Measurements from ENCODE around the gene VAMP3.
"Not testable (repeated sequence)": the region's sequence is repeated elsewhere in the genome, so short reads cannot be mapped to it uniquely, and the experiment has no call there.

The VAMP3 gene

DNA sequence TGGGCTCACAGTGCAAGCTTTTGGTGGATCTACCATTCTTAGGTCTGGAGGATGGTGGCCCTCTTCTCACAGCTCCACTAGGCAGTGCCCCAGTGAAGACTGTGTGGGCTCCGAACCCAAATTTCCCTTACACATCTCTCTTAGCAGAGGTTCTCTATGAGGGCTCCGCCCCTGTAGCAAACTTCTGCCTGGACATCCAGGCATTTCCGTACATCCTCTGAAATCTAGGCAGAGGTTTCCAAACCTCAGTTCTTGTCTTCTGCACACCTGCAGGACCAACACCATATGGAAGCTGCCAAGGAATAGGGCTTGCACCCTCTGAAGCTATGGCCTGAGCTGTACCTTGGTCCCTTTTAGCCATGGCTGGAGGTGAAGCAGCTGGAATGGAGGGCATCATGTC, 19.9 kb downstream of the VAMP3 start:
- H3K4me3 ChIP-seq (ENCODE audit: low read depth, low read length); CTCF ChIA-PET; POLR2A ChIA-PET; H3K27ac ChIP-seq (ENCODE audit: extremely low read depth, low read depth, low read length); H3K9me3 ChIP-seq (ENCODE audit: control insufficient read depth, insufficient read depth, low read depth, low read length); H3K4me1 ChIP-seq (ENCODE audit: control insufficient read depth, insufficient read depth, low read length): not testable (repeated sequence)
- H3K36me3 ChIP-seq (ENCODE audit: control insufficient read depth in 2 of 2, insufficient read depth in 1 of 2, low read length in 2 of 2) = peaks cover 0 to 17% of the 10 kb centered on the region in 2 experiments; a peak in 1 of 3 replicates
- TF ChIP-seq ZNF280D (tag by site-specific recombination; IDR thresholded peaks at IDR 0.05) (peak; percentile 90), ZNF626 (tag by site-specific recombination; IDR thresholded peaks at IDR 0.05) (peak; percentile 91; the same call in 1 of the 2 replicates), SETDB1 (IDR thresholded peaks at IDR 0.05; ENCODE audit: insufficient read length, low read length) (peak; percentile 94)

DNA sequence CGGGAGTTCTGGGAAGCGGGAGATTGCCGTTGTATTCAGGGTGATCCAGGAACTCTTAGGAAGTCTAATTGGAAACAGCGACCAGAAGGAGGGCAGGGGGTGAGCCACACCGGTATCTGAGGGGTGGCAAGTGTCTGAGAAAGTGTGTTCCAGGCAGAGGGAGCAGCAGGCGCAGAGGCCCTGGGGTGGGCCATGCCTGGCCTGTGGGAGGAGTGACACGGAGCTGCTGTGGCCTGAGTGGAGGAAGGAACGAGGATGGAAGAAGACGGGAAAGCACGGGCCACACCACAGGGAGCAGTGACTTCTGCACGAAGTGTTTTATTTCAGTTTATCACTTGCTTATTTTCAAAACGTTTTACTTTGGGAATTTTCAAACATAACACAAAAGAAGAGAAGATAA, 24.3 kb downstream of the VAMP3 start:
- Histone ChIP-seq H3K4me1 (ENCODE audit: control insufficient read depth, insufficient read depth, low read length) (no peaks in the 10 kb centered on the region), H3K4me3 (ENCODE audit: low read depth, low read length) (no peak overlapping the region), H3K27ac (ENCODE audit: extremely low read depth, low read depth, low read length) (no peak overlapping the region), H3K36me3 (ENCODE audit: control insufficient read depth in 2 of 2, insufficient read depth in 1 of 2, low read length in 2 of 2) (no peaks in the 10 kb centered on the region; a peak in 1 of 3 replicates), H3K9me3 (ENCODE audit: control insufficient read depth, insufficient read depth, low read depth, low read length) (no peaks in the 10 kb centered on the region)
- CTCF ChIA-PET = interaction anchor here (0.7 to 1.7 kb wide), 2 partner anchors 126 to 725 kb away, joined by 4 to 7 read pairs; no protein-coding TSS in a partner anchor
- POLR2A ChIA-PET = no interaction called here
- TF ChIP-seq KLF7 (tag by site-specific recombination; IDR thresholded peaks at IDR 0.05; ENCODE audit: borderline replicate concordance) = no peak
- no peak for TF ChIP-seq ZNF621 (tag by site-specific recombination; IDR thresholded peaks at IDR 0.05)
- TF ChIP-seq GLI4 (tag by site-specific recombination; IDR thresholded peaks at IDR 0.05) = no peak
- TF ChIP-seq, protein P1, sequence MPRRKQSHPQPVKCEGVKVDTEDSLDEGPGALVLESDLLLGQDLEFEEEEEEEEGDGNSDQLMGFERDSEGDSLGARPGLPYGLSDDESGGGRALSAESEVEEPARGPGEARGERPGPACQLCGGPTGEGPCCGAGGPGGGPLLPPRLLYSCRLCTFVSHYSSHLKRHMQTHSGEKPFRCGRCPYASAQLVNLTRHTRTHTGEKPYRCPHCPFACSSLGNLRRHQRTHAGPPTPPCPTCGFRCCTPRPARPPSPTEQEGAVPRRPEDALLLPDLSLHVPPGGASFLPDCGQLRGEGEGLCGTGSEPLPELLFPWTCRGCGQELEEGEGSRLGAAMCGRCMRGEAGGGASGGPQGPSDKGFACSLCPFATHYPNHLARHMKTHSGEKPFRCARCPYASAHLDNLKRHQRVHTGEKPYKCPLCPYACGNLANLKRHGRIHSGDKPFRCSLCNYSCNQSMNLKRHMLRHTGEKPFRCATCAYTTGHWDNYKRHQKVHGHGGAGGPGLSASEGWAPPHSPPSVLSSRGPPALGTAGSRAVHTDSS (tag by site-specific recombination; IDR thresholded peaks at IDR 0.05) = no peak
- no peak for TF ChIP-seq GLIS1 (tag by site-specific recombination; IDR thresholded peaks at IDR 0.05)
- no peak for TF ChIP-seq ZNF146 (tag by site-specific recombination; IDR thresholded peaks at IDR 0.05)
- no peak for TF ChIP-seq ZNF76 (tag by site-specific recombination; IDR thresholded peaks at IDR 0.05; ENCODE audit: borderline replicate concordance, low read depth)
- TF ChIP-seq ZNF23 (tag by site-specific recombination; IDR thresholded peaks at IDR 0.05; ENCODE audit: borderline replicate concordance) = no peak
- no peak for TF ChIP-seq ZNF18 (tag by site-specific recombination; IDR thresholded peaks at IDR 0.05)
- TF ChIP-seq ZNF202 (tag by site-specific recombination; IDR thresholded peaks at IDR 0.05; ENCODE audit: borderline replicate concordance) = no peak
- TF ChIP-seq ZNF391 (tag by site-specific recombination; IDR thresholded peaks at IDR 0.05; ENCODE audit: borderline replicate concordance, low read depth) = no peak
- TF ChIP-seq ZNF311 (tag by site-specific recombination; IDR thresholded peaks at IDR 0.05; ENCODE audit: borderline replicate concordance) = no peak
- no peak for TF ChIP-seq ZNF837 (tag by site-specific recombination; IDR thresholded peaks at IDR 0.05)
- no peak for TF ChIP-seq ZSCAN23 (tag by site-specific recombination; IDR thresholded peaks at IDR 0.05)
- no peak for TF ChIP-seq ZNF473 (tag by site-specific recombination; IDR thresholded peaks at IDR 0.05)
- no peak for TF ChIP-seq ZIC2 (tag by site-specific recombination; IDR thresholded peaks at IDR 0.05)
- TF ChIP-seq ZNF174 (tag by site-specific recombination; IDR thresholded peaks at IDR 0.05) = no peak
- TF ChIP-seq ZNF530 (tag by site-specific recombination; IDR thresholded peaks at IDR 0.05; ENCODE audit: low read depth) = no peak
- no peak for TF ChIP-seq ZNF10 (tag by site-specific recombination; IDR thresholded peaks at IDR 0.05)

Data from HEK293 (cell line).